RPMI8226 (cell line): ENCODE measurements around the gene DOC2B.
"Not testable (repeated sequence)": the region's sequence is repeated elsewhere in the genome, so short reads cannot be mapped to it uniquely, and the experiment has no call there.

Source experiments
- DNase-seq: peaks from one replicate; pipeline ENCODE4 v3.0.0-alpha.2; 2015

DOC2B gene

DNA sequence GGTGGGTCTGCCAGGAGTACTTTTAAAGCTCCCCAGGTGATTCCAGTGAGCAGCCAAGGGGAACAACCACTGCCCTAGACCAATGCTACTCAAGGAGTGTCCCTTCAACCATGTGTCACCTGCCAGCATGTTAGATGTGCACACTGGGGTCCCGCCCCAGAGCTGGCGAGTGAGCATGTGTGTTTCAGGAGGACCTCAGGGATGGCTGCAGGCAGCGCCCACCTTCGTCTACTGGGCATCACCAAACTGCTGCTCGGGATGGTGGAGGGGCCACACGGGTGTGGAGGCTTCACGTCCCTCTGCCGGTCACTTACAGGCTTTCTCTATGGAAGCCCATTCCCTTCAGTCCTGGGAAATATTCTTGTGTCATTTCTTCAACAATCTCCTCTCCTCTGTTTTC, 29.0 kb upstream of the DOC2B start:
- no peak for DNase-seq

DNA sequence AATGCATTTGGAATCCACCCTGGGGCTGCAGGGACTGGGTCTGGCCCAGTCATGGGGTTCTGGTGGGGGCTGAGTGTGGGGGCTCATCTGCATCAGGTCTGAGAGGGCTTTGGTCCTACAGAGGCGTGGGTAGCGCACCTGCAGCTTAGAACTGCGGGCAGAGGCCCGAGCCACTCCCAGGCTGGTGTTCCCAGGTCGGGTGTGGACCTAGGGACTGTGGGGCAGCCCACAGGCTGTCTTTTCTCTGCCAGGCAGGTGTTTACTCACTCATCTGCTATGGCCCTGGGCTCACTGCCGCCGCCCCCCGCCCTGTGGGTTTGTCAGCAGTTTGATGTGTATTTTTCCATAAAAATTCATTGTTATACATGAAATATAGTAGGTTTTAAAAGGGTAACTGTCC, 27.0 kb upstream of the DOC2B start:
- no peak for DNase-seq

DNA sequence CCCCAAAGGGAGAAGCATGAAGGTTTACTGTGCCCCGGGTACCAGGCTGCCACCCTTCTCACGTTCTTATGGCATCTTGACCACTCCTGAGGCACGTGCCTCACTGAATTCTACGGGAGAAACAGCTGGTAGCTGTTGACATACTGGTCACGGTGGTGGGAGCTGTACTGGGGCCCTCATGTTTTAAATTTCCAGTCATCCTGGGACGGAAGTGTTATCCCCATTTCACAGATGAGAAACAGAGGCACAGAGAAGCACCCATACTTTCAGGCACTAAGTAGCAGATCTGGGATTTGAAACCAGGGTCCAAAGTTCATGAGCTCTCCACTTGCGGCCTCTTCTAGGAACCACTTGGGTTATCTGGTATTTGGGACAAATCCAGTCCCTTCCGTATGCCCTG, 26.3 kb upstream of the DOC2B start:
- DNase-seq = no peak

DNA sequence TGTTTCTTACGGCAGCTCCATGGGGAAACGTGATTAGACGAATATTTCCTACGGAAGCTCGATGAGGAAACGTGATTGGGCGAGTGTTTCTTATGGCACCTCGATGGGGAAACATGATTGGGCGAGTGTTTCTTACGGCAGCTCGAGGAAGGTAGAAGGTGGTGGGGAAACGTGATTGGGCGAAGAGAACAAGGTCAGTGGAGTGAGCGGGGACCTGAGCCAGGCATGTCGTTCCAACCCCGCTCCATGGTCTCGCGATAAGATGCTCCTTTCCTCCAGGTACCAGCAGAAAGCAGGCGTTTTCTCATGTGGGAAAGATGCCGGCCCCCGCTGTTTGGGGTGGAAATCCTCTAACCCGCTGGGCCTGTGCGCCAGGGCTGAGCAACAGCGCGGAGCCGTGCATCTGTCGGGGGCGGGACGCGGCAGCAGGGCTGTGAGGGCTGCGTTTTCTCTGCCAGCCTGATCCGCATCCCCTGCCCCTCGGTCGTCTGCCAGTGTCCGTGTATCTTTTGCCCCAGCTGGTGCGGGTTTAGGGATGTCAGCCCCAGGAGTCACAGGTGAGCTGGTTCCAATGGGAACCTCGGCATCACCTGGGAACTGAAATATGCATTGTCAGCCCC, 25.6 kb upstream of the DOC2B start:
- DNase-seq = no peak

DNA sequence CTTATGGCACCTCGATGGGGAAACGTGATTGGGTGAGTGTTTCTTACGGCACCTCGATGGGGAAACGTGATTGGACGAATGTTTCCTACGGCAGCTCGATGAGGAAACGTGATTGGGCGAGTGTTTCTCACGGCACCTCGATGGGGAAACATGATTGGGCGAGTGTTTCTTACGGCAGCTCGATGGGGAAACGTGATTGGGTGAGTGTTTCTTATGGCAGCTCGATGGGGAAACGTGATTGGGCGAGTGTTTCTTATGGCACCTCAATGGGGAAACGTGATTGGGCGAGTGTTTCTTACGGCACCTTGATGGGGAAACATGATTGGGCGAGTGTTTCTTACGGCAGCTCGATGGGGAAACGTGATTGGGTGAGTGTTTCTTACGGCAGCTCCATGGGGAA, 25.0 kb upstream of the DOC2B start:
- not testable (repeated sequence) for DNase-seq

DNA sequence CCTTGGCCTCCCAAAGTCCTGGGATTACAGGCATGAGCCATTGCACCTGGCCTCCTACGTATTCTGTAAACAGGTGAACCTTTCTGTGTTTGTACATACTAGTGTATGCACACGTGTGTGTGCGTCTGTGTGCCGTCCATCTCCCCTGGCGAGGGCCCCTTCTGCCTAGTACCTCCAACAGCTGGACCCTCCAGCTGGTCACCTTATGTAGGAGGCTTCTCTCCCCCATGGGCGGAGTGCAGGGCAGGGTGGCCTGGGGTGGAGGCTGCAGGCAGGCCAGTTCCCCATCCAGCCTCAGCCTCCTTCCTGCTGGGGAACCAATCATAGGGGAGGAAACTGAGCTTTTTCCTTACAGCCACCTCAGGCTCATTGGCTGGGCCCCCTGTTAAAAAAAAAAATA, 24.4 kb upstream of the DOC2B start:
- DNase-seq = no peak

DNA sequence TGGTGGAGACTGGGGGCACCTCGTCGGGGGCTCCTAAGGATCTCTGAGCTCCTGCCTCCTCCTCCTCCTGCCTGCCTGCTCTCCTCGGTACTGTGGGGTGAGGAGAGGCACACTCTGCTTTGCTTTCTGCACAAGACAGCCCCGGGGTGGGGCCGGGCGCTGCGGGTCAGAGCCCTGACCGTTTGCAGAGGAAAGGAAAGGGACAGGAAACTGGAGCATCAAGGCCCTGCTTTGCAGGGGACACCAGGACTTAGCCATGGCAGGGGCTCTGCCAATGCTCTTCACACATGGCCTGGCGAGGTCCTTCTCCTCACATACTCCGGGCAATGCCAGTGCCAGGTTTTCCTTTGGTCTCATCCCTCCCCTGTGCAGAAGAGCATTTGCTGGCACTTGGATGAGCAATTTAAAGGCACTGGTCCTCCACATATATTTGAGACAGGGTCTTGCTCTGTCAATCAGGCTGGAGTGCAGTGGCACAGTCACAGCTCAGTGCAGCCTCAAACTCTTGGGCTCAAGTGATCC, 23.8 kb upstream of the DOC2B start:
- DNase-seq = no peak

DNA sequence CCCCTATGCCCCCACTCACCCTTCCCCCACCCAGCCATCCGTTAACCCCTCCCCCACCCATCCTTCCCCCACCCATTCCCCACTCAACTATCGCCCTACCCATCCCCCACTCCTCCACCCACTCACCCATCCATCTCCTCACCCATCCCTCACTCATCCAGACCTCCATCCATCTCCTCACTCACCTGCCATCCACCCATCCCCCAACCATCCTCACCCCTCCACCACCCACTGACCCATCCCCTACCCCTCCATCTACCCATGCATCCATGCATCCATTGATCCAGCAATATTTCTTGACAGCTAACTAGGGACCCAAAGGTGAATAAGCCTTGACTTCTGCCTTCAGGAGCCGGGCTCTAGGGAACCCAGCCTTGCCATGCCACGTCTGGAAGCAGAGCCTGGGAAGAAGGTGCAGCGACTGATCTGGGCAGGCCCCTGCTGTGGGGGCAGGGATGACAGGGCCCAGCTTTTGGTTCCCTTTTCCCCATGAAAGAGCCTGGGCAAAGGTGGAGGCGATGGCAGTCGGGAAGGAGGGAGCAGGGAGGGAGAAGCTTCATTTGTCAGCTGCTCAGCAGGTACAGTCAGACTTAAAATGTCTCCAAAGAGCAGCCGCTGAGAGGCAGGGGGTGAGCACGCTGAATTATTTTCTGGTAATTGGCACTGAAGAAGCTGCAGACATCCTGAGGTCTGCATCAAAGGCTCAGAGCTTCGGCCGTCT, 23.1 kb upstream of the DOC2B start:
- DNase-seq = no peak

DNA sequence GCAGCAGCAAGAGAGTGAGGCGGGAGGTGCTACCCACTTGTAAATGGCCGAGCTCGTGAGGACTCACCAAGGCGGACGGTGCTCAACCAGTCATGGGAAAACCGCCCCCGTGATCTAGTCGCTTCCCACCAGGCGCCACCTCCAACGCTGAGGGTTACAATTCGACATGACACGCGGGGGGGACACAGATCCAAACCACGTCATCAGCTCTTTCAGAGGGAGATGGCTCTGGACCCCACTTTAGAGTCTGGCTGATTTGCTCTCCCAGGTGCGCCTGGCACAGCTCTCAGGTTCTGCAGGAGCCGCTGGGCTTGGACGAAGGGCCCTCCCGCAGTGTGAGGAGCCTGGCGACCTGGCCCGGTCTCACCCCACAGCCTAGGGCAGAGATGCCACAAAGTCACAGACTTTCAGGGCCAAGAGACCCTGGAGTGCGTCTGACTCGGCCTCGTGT, 21.1 kb upstream of the DOC2B start:
- no peak for DNase-seq

DNA sequence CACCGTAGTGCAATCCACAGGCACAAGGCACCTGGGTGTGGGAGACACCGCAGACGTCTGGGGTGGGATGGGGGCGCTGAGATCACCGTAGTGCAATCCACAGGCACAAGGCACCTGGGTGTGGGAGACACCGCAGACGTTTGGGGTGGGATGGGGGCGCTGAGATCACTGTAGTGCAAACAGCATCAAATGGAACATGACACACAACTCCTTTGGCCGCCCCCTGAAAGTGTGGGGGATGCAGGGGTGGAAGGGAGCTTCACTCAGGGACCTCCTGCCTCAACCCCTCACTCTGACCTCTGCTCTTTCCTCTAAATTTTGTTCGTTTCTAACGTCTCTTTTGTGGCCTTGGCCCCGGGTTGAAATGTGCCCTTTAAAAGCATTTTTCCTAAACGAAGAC, 20.3 kb upstream of the DOC2B start:
- not testable (repeated sequence) for DNase-seq

DNA sequence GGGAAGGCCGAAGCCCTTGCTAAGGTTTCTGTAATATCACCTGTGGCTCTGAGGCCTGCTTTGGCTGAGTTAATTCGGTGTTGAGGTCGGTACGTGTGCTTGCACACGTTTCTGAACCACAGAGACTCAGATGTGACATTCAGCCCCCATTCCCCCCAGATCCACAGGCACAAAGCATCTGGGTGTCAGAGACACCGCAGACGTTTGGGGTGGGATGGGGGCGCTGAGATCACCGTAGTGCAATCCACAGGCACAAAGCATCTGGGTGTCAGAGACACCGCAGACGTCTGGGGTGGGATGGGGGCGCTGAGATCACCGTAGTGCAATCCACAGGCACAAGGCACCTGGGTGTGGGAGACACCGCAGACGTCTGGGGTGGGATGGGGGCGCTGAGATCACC, 19.8 kb upstream of the DOC2B start:
- DNase-seq = not testable (repeated sequence)

DNA sequence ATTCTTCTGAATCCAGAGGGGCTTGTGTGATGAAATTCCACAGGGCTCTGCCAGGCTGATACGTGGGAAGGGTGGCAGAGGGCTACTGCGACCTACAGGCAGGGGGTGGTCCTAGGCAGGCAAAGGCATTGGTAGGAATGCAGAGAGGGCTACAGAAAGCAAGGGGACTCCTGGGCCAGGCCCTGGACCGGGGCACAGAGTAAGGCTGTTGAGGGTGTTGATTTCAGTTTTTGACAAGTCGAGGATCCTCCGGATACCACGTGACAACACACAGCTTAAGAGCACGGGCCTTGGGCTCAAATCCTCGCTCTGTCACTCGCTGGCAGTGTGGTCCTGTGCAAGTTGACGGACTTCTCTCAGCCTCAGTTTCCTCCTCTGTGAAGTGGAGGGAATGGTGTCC, 19.1 kb upstream of the DOC2B start:
- no peak for DNase-seq

DNA sequence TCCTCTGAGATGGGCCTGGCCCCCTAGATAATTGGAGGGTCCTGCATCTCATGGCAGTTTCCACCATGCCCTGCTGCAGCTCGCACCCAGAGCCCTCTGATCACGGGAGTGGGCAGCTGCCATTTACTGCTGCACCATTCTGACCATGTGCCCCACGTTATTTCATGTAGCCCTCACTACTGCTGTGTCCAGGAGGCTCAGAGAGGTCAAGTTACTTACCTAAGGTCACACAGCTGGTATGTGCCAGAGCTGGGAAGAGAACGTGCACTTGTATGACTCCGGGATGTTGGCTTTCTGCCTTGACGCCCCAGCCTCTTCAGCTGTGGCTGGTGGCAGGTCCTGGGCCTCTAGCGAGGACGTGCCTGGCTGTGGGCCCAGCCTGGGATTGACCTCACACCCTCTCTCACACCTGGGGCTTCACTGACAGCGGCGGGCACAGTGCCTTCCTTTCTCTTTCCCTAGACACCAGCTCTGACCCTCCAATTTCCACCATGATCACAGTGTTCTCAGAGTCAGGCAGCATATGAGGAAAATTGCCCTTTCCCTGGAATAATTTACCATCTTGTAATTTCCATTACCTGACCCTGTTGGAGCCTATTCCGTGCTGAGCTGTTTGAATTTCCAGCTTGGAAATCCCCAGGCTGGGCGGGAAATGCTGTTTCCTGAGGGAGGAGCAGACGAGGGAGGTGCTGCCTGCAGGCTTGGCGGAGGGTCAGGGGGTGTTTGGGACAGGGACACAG, 18.5 kb upstream of the DOC2B start:
- DNase-seq = peak; percentile 64

DNA sequence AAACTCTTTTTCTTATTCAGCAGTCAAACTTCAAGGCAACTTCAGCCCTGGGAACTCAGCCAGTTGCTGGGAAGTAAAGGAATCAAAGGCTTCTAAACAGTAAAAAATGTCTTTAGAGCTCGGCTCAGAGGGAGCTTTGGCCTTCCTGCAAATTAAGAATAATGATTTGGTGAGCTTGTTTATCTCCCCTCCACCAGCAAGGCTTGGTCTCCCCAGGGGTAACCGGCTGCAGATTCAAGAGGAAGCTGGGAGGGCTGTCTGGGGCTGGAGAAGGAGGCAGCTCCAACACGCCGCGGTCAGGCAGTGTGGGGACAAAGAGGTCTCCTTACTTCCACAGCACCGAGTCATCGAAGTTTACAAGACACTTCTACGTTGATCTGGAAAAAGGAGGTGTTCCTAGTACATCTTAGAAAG, 17.7 kb upstream of the DOC2B start:
- no peak for DNase-seq

DNA sequence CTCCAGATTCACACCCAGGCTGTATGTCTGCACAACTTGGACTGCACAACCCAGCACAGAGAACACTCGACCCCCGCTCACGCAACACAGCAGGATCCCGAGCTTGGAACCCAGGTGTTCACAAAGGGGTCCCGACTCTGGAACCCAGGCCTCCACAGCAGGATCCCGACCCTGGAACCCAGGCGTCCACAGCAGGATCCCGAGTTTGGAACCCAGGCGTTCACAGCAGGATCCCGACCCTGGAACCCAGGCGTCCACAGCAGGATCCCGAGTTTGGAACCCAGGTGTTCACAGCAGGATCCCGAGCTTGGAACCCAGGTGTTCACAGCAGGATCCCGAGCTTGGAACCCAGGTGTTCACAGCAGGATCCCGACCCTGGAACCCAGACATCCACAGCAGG, 16.8 kb upstream of the DOC2B start:
- not testable (repeated sequence) for DNase-seq

DNA sequence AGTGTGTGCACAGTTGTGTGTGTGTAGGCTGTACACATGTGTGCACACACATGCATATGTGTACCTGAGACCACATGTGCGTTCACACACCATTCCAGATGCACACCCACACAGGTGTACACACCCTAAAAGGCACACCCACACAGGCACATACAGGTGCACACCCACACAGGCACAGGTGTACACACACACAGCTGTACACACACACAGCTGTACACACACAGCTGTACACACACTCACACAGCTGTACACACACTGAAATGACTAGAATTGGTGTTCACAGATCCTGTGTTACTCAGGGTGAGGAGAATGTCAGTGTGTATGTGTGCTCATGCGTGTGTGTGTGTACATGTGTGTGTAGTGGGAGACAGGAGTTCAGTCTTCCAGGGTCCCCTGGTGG, 15.9 kb upstream of the DOC2B start:
- no peak for DNase-seq

DNA sequence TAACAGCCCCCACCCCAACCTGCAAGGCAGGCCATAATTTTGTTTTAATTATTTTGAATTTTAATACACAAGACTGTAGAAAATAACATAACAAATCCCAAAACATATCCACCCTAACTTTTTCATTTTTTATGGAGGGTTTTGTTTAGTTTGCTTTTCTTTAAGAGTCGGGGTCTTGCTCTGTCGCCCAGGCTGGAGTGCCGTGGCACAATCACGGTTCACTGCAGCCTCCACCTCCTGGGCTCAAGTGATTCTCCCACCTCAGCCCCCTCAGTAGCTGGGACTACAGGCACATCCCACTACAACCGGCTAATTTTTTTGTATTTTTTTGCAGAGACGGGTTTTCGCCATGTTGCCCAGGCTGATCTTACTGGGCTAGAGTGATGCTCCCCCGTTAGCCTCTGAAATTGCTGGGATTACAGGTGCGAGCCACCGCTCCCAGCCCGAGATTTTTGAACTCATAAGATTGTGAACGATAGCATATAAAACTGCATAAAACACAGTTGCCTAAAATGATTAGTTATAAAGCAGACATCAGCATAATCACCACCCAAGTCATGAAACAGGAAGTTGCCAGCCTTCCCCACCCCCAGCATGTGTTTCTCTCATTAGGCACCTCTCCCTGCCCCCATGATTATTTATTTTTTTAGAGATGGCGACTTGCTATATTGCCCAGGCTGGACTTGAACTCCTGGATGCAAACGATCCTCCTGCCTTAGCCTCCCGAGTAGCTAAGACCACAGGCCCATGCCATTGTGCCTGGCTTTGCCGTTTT, 13.6 kb upstream of the DOC2B start:
- peak; percentile 15 for DNase-seq

DNA sequence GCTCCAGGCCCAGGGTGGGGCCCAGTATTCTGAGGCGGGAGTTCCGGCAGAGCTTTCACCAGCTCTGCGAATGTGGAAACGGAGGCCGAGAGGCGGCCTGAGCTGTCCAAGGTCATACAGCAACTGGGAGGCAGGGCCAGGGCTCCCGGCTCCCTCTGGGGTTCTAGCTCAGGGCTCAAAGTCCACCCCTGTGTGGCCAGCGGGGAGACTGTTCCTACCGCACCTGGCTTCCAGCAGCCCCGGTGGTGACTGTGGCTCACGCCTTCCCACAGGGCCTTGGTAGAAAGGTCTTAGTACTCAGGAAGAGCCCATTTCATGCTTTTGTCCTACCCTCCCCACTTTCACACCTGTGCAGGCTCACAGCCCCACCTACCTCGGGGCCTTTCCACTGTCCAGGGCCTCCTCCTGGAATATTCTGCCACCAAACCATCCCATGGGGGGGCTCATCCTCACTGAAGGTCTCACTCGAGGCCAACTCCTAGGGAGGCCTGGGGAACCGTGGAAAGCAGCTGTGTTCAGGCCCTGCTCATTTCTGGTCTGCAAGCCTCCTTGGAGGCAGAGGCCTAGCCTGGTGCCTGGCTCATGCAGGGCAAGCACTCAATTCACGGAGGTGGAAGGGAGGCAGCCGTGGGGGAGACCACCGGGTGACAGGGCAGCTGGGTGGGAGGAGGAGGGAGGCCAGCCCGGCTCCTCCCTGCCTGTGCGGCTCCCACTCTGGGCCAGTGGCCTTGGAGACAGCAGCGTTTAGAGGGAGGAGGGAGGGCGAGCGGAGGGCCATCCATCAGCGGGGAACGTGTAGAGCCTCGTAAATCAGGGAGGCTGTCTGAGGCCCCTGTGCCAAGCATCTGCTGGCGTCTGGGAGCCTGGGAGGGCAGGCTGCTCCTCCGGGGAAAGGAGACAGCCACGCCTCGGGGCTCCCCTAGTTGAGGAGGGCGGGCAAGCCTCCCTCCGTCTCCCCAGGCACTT, 12.7 kb upstream of the DOC2B start:
- no peak for DNase-seq

DNA sequence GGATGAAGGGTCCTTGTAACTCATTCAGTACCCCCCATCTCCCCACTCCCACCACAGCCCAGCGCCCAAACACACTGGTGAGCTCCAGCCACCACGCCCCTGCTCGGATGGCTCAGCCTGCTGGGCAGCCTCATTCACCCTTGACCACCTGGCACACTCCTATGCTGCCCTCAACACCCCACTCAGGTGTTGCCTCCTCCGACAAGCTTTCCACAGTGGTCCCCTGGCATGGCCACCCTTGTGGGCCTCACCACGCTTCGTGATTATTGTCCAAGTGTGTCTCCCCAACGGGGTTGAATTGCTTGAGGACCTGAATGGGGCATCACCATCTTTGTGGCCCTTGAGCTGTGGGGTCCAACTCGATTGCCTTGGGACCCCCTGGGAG, 12.0 kb upstream of the DOC2B start:
- no peak for DNase-seq

DNA sequence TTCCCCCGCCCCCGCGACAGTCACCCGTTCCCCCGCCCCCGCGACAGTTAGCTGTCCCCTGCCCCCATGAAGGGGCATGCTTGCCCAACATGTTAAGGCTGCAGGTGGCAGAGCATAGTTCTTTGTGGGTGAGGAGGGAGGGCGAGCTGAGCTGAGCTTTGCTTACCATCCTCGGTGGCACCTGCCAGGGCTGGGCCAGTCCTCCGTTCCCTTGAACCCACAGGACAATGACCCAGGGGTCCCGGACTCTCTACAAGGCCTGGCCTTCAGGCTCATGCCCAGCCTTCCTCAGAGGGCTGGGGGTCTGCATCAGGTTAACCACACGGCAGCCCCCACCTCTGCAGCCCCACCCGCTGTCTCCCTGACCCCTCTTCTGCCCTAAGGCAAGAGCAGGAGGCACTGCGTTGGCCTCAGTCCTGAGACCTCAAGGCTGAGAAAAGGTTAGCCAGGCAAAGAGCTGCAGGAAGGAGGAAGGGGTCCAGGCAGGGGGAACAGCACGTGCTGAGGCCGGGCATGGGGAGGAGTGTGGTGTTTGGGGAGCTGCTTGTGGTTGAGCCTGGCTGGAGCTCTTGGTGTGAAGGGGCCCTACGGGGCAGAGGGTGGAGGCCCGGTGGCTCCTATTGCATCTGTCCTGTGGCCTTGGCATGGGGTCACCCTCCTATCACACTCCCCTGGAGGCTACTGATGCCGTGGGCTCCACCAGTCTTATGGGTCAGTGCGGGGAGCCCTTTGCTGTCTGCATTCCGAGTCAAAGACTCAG, 11.4 kb upstream of the DOC2B start:
- no peak for DNase-seq

DNA sequence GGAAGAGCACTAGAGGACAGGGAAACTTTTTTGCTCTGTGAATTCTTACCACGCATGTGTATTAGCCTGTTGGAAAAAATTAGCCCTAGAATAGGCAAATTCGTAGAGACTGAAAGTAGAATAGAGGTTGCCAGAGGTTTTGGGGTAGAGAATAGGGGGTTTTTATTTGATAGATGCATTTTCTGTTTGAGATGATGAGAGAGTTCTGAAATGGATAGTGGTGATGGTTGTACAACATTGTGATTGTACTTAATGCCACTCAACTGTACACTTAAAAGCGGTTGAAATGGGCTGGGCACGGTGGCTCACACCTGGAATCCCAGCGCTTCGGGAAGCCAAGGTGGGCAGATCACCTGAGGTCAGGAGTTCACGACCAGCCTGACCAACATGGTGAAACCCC, 8.0 kb upstream of the DOC2B start:
- no peak for DNase-seq
